Prostate gland (tissue), 2 donors: ENCODE results near the gene TPST1. TPM values are rescaled to one million over a fixed set of nuclear protein-coding genes. Genes with fewer than 3 reads are reported as not detected.
"Not testable (repeated sequence)": the region's sequence is repeated elsewhere in the genome, so short reads cannot be mapped to it uniquely, and the experiment has no call there.

Experiments
- DNase-seq: peaks from one replicate; pipeline ENCODE4 v3.0.0-alpha.2; 2019; ENCODE audit warnings: low spot score
- H3K27ac ChIP-seq, 2 donors: fragments of 200-600 bp; sonication (generic); 2 replicates each; pipeline ENCODE4 v1.5.1; 2017 to 2019
- H3K27me3 ChIP-seq: fragments of 200-600 bp; sonication (generic); replicated peaks from 2 replicates; pipeline ENCODE4 v1.5.1; 2019; ENCODE audit not compliant: insufficient read depth
- H3K36me3 ChIP-seq, 2 donors: fragments of 200-600 bp; sonication (generic); 1 replicate in 1 of 2; 2 replicates in 1 of 2; pipeline versions ENCODE4 v1.5.1 to v1.8.1; 2017 to 2019
- H3K4me1 ChIP-seq: fragments of 200-600 bp; sonication (generic); replicated peaks from 2 replicates; pipeline ENCODE4 v1.5.1; 2019
- H3K4me3 ChIP-seq, 2 donors: fragments of 200-600 bp; sonication (generic); 2 replicates each; pipeline ENCODE4 v1.5.1; 2017 to 2019
- H3K9me3 ChIP-seq: fragments of 200-600 bp; sonication (generic); 2 replicates; pipeline ENCODE4 v1.5.1; 2017
- POLR2A ChIP-seq: fragments of 450-650 bp; IDR thresholded peaks from one replicate; pipeline ENCODE4 v1.6.1; 2016; ENCODE audit warnings: antibody characterized with exemption, mild to moderate bottlenecking
- POLR2AphosphoS5 ChIP-seq: sonication (generic); formaldehyde crosslinking; IDR thresholded peaks from one replicate; pipeline ENCODE4 v1.6.1; 2017; ENCODE audit warnings: antibody characterized with exemption
- WGBS: methylation state at CpG from one replicate; pipeline ENCODE4 v1.1.5; 2018; 5-methylcytosine and 5-hydroxymethylcytosine counted together
- intact Hi-C: fragments of 100-400 bp; cut with DNase I; formaldehyde crosslinking; loops from one replicate; pipeline ENCODE4 v1.14.2; 2022
- total RNA-seq, 2 donors: library from RNA; depleted of rRNA; stranded (reverse); fragments of >200 nt; gene quantifications; one replicate each; pipeline ENCODE4 v1.1.0, GENCODE V29; 2016
- TF ChIP-seq, protein P1 (sequence below), 4 experiments: fragments of 200-600 bp in 2 of 4; fragments of 450-650 bp in 2 of 4; sonication (generic) in 2 of 4; IDR thresholded peaks; 1 replicate in 3 of 4; 2 replicates in 1 of 4; pipeline ENCODE4 v1.5.1; 2016 to 2019; ENCODE audit warnings: antibody characterized with exemption in 4 of 4, mild to moderate bottlenecking in 2 of 4, moderate library complexity in 2 of 4

TPST1 gene
- total RNA-seq, 2 donors from 2014 or later: 9.9 to 21.4 TPM

- H3K9me3 ChIP-seq: no peaks in the 10 kb centered on the region
- no peaks in the 10 kb centered on the region for H3K27me3 ChIP-seq
- H3K4me3 ChIP-seq: no peak overlapping the region
- TF ChIP-seq POLR2AphosphoS5 (no peak), POLR2A (no peak)
- TF ChIP-seq, protein P1, sequence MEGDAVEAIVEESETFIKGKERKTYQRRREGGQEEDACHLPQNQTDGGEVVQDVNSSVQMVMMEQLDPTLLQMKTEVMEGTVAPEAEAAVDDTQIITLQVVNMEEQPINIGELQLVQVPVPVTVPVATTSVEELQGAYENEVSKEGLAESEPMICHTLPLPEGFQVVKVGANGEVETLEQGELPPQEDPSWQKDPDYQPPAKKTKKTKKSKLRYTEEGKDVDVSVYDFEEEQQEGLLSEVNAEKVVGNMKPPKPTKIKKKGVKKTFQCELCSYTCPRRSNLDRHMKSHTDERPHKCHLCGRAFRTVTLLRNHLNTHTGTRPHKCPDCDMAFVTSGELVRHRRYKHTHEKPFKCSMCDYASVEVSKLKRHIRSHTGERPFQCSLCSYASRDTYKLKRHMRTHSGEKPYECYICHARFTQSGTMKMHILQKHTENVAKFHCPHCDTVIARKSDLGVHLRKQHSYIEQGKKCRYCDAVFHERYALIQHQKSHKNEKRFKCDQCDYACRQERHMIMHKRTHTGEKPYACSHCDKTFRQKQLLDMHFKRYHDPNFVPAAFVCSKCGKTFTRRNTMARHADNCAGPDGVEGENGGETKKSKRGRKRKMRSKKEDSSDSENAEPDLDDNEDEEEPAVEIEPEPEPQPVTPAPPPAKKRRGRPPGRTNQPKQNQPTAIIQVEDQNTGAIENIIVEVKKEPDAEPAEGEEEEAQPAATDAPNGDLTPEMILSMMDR (IDR thresholded peaks at IDR 0.05): no peak
- H3K27ac ChIP-seq: no peak overlapping the region
- 90% methylated on average over 7 of the region's 7 CpGs for WGBS
- no peak for DNase-seq
- H3K36me3 ChIP-seq: no peaks in the 10 kb centered on the region
- intact Hi-C loops: no loop called here
- no peaks in the 10 kb centered on the region for H3K4me1 ChIP-seq
Measured at GRCh38 chr7:66164356-66164755, 40.8 kb upstream of the TPST1 start.

- no peaks in the 10 kb centered on the region for H3K9me3 ChIP-seq
- H3K4me1 ChIP-seq: no peaks in the 10 kb centered on the region
- WGBS: 56% methylated on average over 7 of the region's 7 CpGs
- H3K36me3 ChIP-seq: no peaks in the 10 kb centered on the region
- TF ChIP-seq, protein P1 (IDR thresholded peaks at IDR 0.05): no peak
- TF ChIP-seq POLR2AphosphoS5 (no peak), POLR2A (no peak)
- no peak for DNase-seq
- intact Hi-C loops: no loop called here
- no peak overlapping the region for H3K4me3 ChIP-seq
- no peak overlapping the region for H3K27ac ChIP-seq
- H3K27me3 ChIP-seq: no peaks in the 10 kb centered on the region
Measured at GRCh38 chr7:66167773-66168387, 37.3 kb upstream of the TPST1 start.

DNA sequence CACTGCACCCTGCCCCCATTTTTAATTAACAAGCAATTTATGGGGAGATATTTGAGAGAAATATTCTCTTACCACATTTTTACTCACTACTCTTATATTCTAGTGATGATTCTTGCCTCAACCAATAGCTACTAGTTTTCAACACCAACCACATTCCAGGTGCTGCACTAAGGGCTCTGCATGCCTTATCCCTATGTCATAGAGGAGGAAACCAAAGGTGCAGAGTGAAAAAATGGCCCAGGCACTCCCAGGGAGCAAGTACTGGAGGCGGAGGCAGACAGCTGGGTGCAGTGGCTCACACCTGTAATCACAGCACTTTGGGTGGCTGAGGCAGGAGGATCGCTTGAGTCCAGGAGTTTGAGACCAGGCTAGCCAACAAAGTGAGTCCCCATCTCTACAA is 35.5 kb upstream of the TPST1 start:
- no peak for DNase-seq
- intact Hi-C loops: no loop called here

GRCh38 chr7:66170309-66171231 is 34.6 kb upstream of the TPST1 start:
- no peaks in the 10 kb centered on the region for H3K36me3 ChIP-seq
- DNase-seq: no peak
- H3K4me3 ChIP-seq: no peak overlapping the region
- intact Hi-C loops: no loop called here
- no peaks in the 10 kb centered on the region for H3K27me3 ChIP-seq
- no peaks in the 10 kb centered on the region for H3K4me1 ChIP-seq
- WGBS: 48% methylated on average over 16 of the region's 16 CpGs
- no peak for TF ChIP-seq POLR2A
- no peak for TF ChIP-seq POLR2AphosphoS5
- TF ChIP-seq, protein P1 (IDR thresholded peaks at IDR 0.05): no peak
- no peak overlapping the region for H3K27ac ChIP-seq
- no peaks in the 10 kb centered on the region for H3K9me3 ChIP-seq

More for the DNA sequence above, 35.5 kb upstream of the TPST1 start:
- Histone ChIP-seq H3K36me3 (no peaks in the 10 kb centered on the region), H3K4me1 (no peaks in the 10 kb centered on the region), H3K27me3 (no peaks in the 10 kb centered on the region), H3K27ac (no peak overlapping the region), H3K4me3 (no peak overlapping the region), H3K9me3 (no peaks in the 10 kb centered on the region)
- TF ChIP-seq, protein P1 (IDR thresholded peaks at IDR 0.05): no peak
- no peak for TF ChIP-seq POLR2AphosphoS5
- 89% methylated on average over 2 of the region's 2 CpGs for whole genome bisulfite sequencing

GRCh38 chr7:66172536-66173401 is 32.4 kb upstream of the TPST1 start:
- DNase-seq, H3K27ac ChIP-seq, intact Hi-C loops, H3K36me3 ChIP-seq, H3K4me3 ChIP-seq, H3K9me3 ChIP-seq, H3K27me3 ChIP-seq, H3K4me1 ChIP-seq: not testable (repeated sequence)
- WGBS: 55% methylated on average over 9 of the region's 9 CpGs
